Measurements from ENCODE around the gene NECTIN1. TPM values are rescaled to one million over a fixed set of nuclear protein-coding genes. Genes with fewer than 3 reads are reported as not detected.

The NECTIN1 gene
- total RNA-seq, 1 donor from 2014 or later: 32.3 TPM

GRCh38 chr11:119666061-119666460 is 62.9 kb downstream of the NECTIN1 start:
- no peak for ATAC-seq

GRCh38 chr11:119664701-119665420 is 64.1 kb downstream of the NECTIN1 start:
- no peak for DNase-seq (ENCODE audit: low spot score)
- intact Hi-C loops (cut with DNase I): loop anchor here (5.0 kb wide), 2 partner anchors 62 to 442 kb away; partner anchors contain the start of gene NECTIN1
- ATAC-seq: no peak

More at GRCh38 chr11:119666061-119666460, 62.9 kb downstream of the NECTIN1 start:
- DNase-seq (ENCODE audit: low spot score): no peak
- intact Hi-C loops (cut with DNase I): loop anchor here (5.0 kb wide), 2 partner anchors 61 to 441 kb away; partner anchors contain the start of gene NECTIN1

- DNase-seq (ENCODE audit: low spot score) (no peak), ATAC-seq (no peak)
- intact Hi-C loops (cut with DNase I): no loop called here
Measured at GRCh38 chr11:119664063-119664572, 64.9 kb downstream of the NECTIN1 start.

- DNase-seq (ENCODE audit: low spot score) (no peak), ATAC-seq (no peak)
- intact Hi-C loops (cut with DNase I): no loop called here
Measured at GRCh38 chr11:119663279-119663678, 65.7 kb downstream of the NECTIN1 start.

GRCh38 chr11:119661226-119661625 is 67.8 kb downstream of the NECTIN1 start:
- ATAC-seq (no peak), DNase-seq (ENCODE audit: low spot score) (no peak)
- intact Hi-C loops (cut with DNase I): no loop called here

- no peak for ATAC-seq
- no peak for DNase-seq (ENCODE audit: low spot score)
- intact Hi-C loops (cut with DNase I): no loop called here
Measured at GRCh38 chr11:119659971-119660723, 68.9 kb downstream of the NECTIN1 start.

- DNase-seq (ENCODE audit: low spot score) (no peak), ATAC-seq (no peak)
- intact Hi-C loops (cut with DNase I): no loop called here
Measured at GRCh38 chr11:119652907-119653659, 75.9 kb downstream of the NECTIN1 start.

- intact Hi-C loops (cut with DNase I): no loop called here
- ATAC-seq (no peak), DNase-seq (ENCODE audit: low spot score) (no peak)
Measured at GRCh38 chr11:119651802-119652584, 77.0 kb downstream of the NECTIN1 start.

GRCh38 chr11:119650251-119650650 is 78.7 kb downstream of the NECTIN1 start:
- intact Hi-C loops (cut with DNase I): no loop called here
- DNase-seq (ENCODE audit: low spot score) (no peak), ATAC-seq (no peak)

- intact Hi-C loops (cut with DNase I): no loop called here
- DNase-seq (ENCODE audit: low spot score): no peak
- no peak for ATAC-seq
Measured at GRCh38 chr11:119647254-119647653, 81.7 kb downstream of the NECTIN1 start.

- intact Hi-C loops (cut with DNase I): no loop called here
- DNase-seq (ENCODE audit: low spot score): no peak
- ATAC-seq: no peak
Measured at GRCh38 chr11:119645018-119645417, 84.0 kb downstream of the NECTIN1 start.

- intact Hi-C loops (cut with DNase I): no loop called here
- DNase-seq (ENCODE audit: low spot score): no peak
- ATAC-seq: no peak
Measured at GRCh38 chr11:119644502-119644901, 84.5 kb downstream of the NECTIN1 start.

- no peak for DNase-seq (ENCODE audit: low spot score)
- no peak for ATAC-seq
- intact Hi-C loops (cut with DNase I): no loop called here
Measured at GRCh38 chr11:119643876-119644225, 85.1 kb downstream of the NECTIN1 start.

- DNase-seq (ENCODE audit: low spot score) (no peak), ATAC-seq (no peak)
- intact Hi-C loops (cut with DNase I): no loop called here
Measured at GRCh38 chr11:119643212-119643875, 85.7 kb downstream of the NECTIN1 start.

GRCh38 chr11:119641983-119642745 is 86.8 kb downstream of the NECTIN1 start:
- intact Hi-C loops (cut with DNase I): no loop called here
- no peak for ATAC-seq
- no peak for DNase-seq (ENCODE audit: low spot score)

- ATAC-seq (no peak), DNase-seq (ENCODE audit: low spot score) (no peak)
- intact Hi-C loops (cut with DNase I): no loop called here
Measured at GRCh38 chr11:119640541-119640940, 88.5 kb downstream of the NECTIN1 start.

GRCh38 chr11:119639642-119640205 is 89.3 kb downstream of the NECTIN1 start:
- intact Hi-C loops (cut with DNase I): no loop called here
- DNase-seq (ENCODE audit: low spot score) (no peak), ATAC-seq (no peak)
